ENCODE measurements around the gene DNMBP. TPM values are rescaled to one million over a fixed set of nuclear protein-coding genes. Genes with fewer than 3 reads are reported as not detected.

The DNMBP gene
- total RNA-seq, 1 experiment from 2014 or later, result 60.3 TPM

GRCh38 chr10:99915414-99915813, 94.3 kb downstream of the DNMBP start:
- Histone ChIP-seq H3K27ac (ENCODE audit: low read depth, low read length) (no peak overlapping the region), H2AFZ (ENCODE audit: low read depth, low read length, poor library complexity, severe bottlenecking) (no peak overlapping the region), H3K4me3 (replicated peaks in 1 of 2; ENCODE audit: low read depth in 1 of 2, low read length in 2 of 2) (no peak overlapping the region), H3K79me2 (ENCODE audit: insufficient read depth, low read length) (peaks cover 97% of the 10 kb centered on the region), H3K27me3 (ENCODE audit: insufficient read depth, low read length) (no peaks in the 10 kb centered on the region), H4K20me1 (ENCODE audit: insufficient read depth) (no peaks in the 10 kb centered on the region; the same call in 1 of the 2 replicates), H3K9ac (ENCODE audit: low read length) (no peak overlapping the region), H3K9me2 (ENCODE audit: insufficient read depth) (no peaks in the 10 kb centered on the region), H3K9me3 (ENCODE audit: control insufficient read depth in 1 of 2, insufficient read depth in 1 of 2, low read depth in 1 of 2, low read length in 2 of 2) (no peaks in the 10 kb centered on the region), H3K4me2 (ENCODE audit: low read length) (no peak overlapping the region), H3K36me3 (ENCODE audit: control insufficient read depth in 1 of 2, insufficient read depth in 2 of 2, low read length in 2 of 2) (no peaks in the 10 kb centered on the region), H3K4me1 (ENCODE audit: control insufficient read depth in 1 of 2, insufficient read depth in 2 of 2, low read length in 2 of 2) (peaks cover 36 to 72% of the 10 kb centered on the region in 2 experiments)
- ChIA-PET CTCF (interaction anchor here (1.3 kb wide), 1 partner anchor 130 kb away, joined by 3 read pairs; no protein-coding TSS in a partner anchor), RAD21 (ENCODE audit: low non-redundant PET in 1 of 2, low total read pairs in 2 of 2, uncharacterized antibody in 2 of 2, unreplicated experiment in 2 of 2) (no interaction called here), POLR2A (no interaction called here)
- intact Hi-C loops (cut with micrococcal nuclease), result no loop called here
- TF ChIP-seq EZH2phosphoT487 (IDR thresholded peaks at IDR 0.05; ENCODE audit: borderline replicate concordance) (no peak), REST (IDR thresholded peaks at IDR 0.05; ENCODE audit: low read depth) (no peak), FOSL1 (IDR thresholded peaks at IDR 0.05; ENCODE audit: low read depth) (no peak), ZNF274 (IDR thresholded peaks at IDR 0.05; ENCODE audit: low read depth, low read length) (no peak), SP1 (IDR thresholded peaks at IDR 0.05; ENCODE audit: low read depth) (no peak), SRF (IDR thresholded peaks at IDR 0.05; ENCODE audit: low read depth) (no peak), RAD21 (IDR thresholded peaks at IDR 0.05; ENCODE audit: low read depth) (no peak), ZFX (IDR thresholded peaks at IDR 0.05) (no peak), ZBTB33 (IDR thresholded peaks at IDR 0.05; ENCODE audit: extremely low read depth, insufficient replicate concordance, low read length) (no peak), JUND (IDR thresholded peaks at IDR 0.05) (no peak), ELF1 (IDR thresholded peaks at IDR 0.05; ENCODE audit: borderline replicate concordance, low read depth) (no peak), TCF7L2 (IDR thresholded peaks at IDR 0.05; ENCODE audit: borderline replicate concordance, extremely low read depth, insufficient read depth, insufficient read length) (no peak), POLR2A (IDR thresholded peaks at IDR 0.05; ENCODE audit: borderline replicate concordance, extremely low read depth, insufficient read depth, insufficient read length) (no peak), EGR1 (IDR thresholded peaks at IDR 0.05; ENCODE audit: low read depth) (no peak), CBX3 (IDR thresholded peaks at IDR 0.05; ENCODE audit: low read depth) (no peak)
- no peak for DNase-seq (ENCODE audit: low read depth, low spot score)
- no TSS peak for BruUV-seq (replicated peaks)
- no peak for ATAC-seq
